Measurements from ENCODE around the gene SIRT5. TPM values are rescaled to one million over a fixed set of nuclear protein-coding genes. Genes with fewer than 3 reads are reported as not detected.

SIRT5 gene
- total RNA-seq, 1 experiment from 2014 or later = 7.6 TPM

- TF ChIP-seq CTCF (conservative IDR thresholded peaks at IDR 0.05; ENCODE audit: low read depth, low read length) (no peak), EZH2 (IDR thresholded peaks at IDR 0.05; ENCODE audit: borderline replicate concordance, low read depth, low read length, poor library complexity, severe bottlenecking) (no peak)
- intact Hi-C loops (cut with micrococcal nuclease; ENCODE audit: unreplicated experiment) = no loop called here
- Histone ChIP-seq H3K27me3 (replicated peaks; ENCODE audit: insufficient read depth, low read depth, low read length, poor library complexity) (no peaks in the 10 kb centered on the region), H3K27ac (ENCODE audit: low read depth, low read length, poor library complexity, severe bottlenecking) (no peak overlapping the region), H3K4me3 (ENCODE audit: low read depth, low read length, poor library complexity, severe bottlenecking) (no peak overlapping the region), H3K9me3 (ENCODE audit: low read depth, low read length, poor library complexity, severe bottlenecking) (no peaks in the 10 kb centered on the region), H3K4me1 (ENCODE audit: insufficient read depth, low read length, poor library complexity, severe bottlenecking) (no peaks in the 10 kb centered on the region), H3K36me3 (ENCODE audit: insufficient read depth, low read length, poor library complexity, severe bottlenecking) (no peaks in the 10 kb centered on the region)
- CTCF ChIA-PET = no interaction called here
- POLR2A ChIA-PET (ENCODE audit: low non-redundant PET) = interaction anchor here (0.6 kb wide), 1 partner anchor 1755 kb away, joined by 6 read pairs; no protein-coding TSS in a partner anchor
- DNase-seq (ENCODE audit: low spot score) = no peak
- no TSS peak for BruUV-seq (replicated peaks)
These were observed 7.4 kb downstream of the SIRT5 start for GRCh38 chr6:13581700-13582229.

- POLR2A ChIA-PET (ENCODE audit: low non-redundant PET) = no interaction called here
- Histone ChIP-seq H3K27ac (ENCODE audit: low read depth, low read length, poor library complexity, severe bottlenecking) (no peak overlapping the region), H3K36me3 (ENCODE audit: insufficient read depth, low read length, poor library complexity, severe bottlenecking) (no peaks in the 10 kb centered on the region), H3K4me1 (ENCODE audit: insufficient read depth, low read length, poor library complexity, severe bottlenecking) (no peaks in the 10 kb centered on the region), H3K4me3 (ENCODE audit: low read depth, low read length, poor library complexity, severe bottlenecking) (no peak overlapping the region), H3K27me3 (replicated peaks; ENCODE audit: insufficient read depth, low read depth, low read length, poor library complexity) (no peaks in the 10 kb centered on the region), H3K9me3 (ENCODE audit: low read depth, low read length, poor library complexity, severe bottlenecking) (no peaks in the 10 kb centered on the region)
- no peak for DNase-seq (ENCODE audit: low spot score)
- BruUV-seq (replicated peaks) = no TSS peak
- intact Hi-C loops (cut with micrococcal nuclease; ENCODE audit: unreplicated experiment) = no loop called here
- CTCF ChIA-PET = interaction anchor here (0.7 kb wide), 1 partner anchor 28 kb away, joined by 3 read pairs; the partner anchor contains the start of gene NOL7
- TF ChIP-seq EZH2 (IDR thresholded peaks at IDR 0.05; ENCODE audit: borderline replicate concordance, low read depth, low read length, poor library complexity, severe bottlenecking) = no peak
- TF ChIP-seq CTCF (conservative IDR thresholded peaks at IDR 0.05; ENCODE audit: low read depth, low read length) = no peak
These were observed 12.5 kb downstream of the SIRT5 start for GRCh38 chr6:13586603-13587542.

- Histone ChIP-seq H3K4me1 (ENCODE audit: insufficient read depth, low read length, poor library complexity, severe bottlenecking) (no peaks in the 10 kb centered on the region), H3K9me3 (ENCODE audit: low read depth, low read length, poor library complexity, severe bottlenecking) (no peaks in the 10 kb centered on the region), H3K27ac (ENCODE audit: low read depth, low read length, poor library complexity, severe bottlenecking) (no peak overlapping the region), H3K27me3 (replicated peaks; ENCODE audit: insufficient read depth, low read depth, low read length, poor library complexity) (no peaks in the 10 kb centered on the region), H3K36me3 (ENCODE audit: insufficient read depth, low read length, poor library complexity, severe bottlenecking) (no peaks in the 10 kb centered on the region), H3K4me3 (ENCODE audit: low read depth, low read length, poor library complexity, severe bottlenecking) (no peak overlapping the region)
- CTCF ChIA-PET = no interaction called here
- intact Hi-C loops (cut with micrococcal nuclease; ENCODE audit: unreplicated experiment) = no loop called here
- no peak for DNase-seq (ENCODE audit: low spot score)
- POLR2A ChIA-PET (ENCODE audit: low non-redundant PET) = no interaction called here
- TF ChIP-seq CTCF (conservative IDR thresholded peaks at IDR 0.05; ENCODE audit: low read depth, low read length) = no peak
- TF ChIP-seq EZH2 (IDR thresholded peaks at IDR 0.05; ENCODE audit: borderline replicate concordance, low read depth, low read length, poor library complexity, severe bottlenecking) = no peak
- no TSS peak for BruUV-seq (replicated peaks)
These were observed 15.4 kb downstream of the SIRT5 start for GRCh38 chr6:13589801-13590200.
